Adipocyte (in vitro differentiated cells): Measurements from ENCODE around the gene MORC2.

Experiments
- DNase-seq: peaks from one replicate; pipeline ENCODE4 v3.0.0-alpha.2; 2015; ENCODE audit warnings: low read depth
- H3K27me3 ChIP-seq: replicated peaks from 2 replicates; pipeline ENCODE4 v1.7.0; 2013; ENCODE audit warnings: mild to moderate bottlenecking, low read length, moderate library complexity; ENCODE audit not compliant: control insufficient read depth, insufficient read depth
- H3K36me3 ChIP-seq: 2 replicates; pipeline ENCODE4 v1.7.0; 2013; ENCODE audit warnings: low read length, mild to moderate bottlenecking, moderate library complexity; ENCODE audit not compliant: control insufficient read depth, insufficient read depth, severe bottlenecking
- H3K4me1 ChIP-seq: 2 replicates; pipeline ENCODE4 v1.7.0; 2013; ENCODE audit warnings: mild to moderate bottlenecking, low read length, moderate library complexity; ENCODE audit not compliant: control insufficient read depth, insufficient read depth
- H3K4me3 ChIP-seq: 2 replicates; pipeline ENCODE4 v1.7.0; 2013; ENCODE audit warnings: mild to moderate bottlenecking, low read length, moderate library complexity
- H3K9ac ChIP-seq: 2 replicates; pipeline ENCODE4 v1.7.0; 2013; ENCODE audit warnings: mild to moderate bottlenecking, low read length, moderate library complexity
- H3K9me3 ChIP-seq: 2 replicates; pipeline ENCODE4 v1.7.0; 2013; ENCODE audit warnings: mild to moderate bottlenecking, low read length, moderate library complexity; ENCODE audit not compliant: control insufficient read depth

Gene MORC2

GRCh38 chr22:30918761-30919160 is 49.8 kb downstream of the MORC2 start:
- no peak for DNase-seq
- Histone ChIP-seq H3K4me1 (peaks cover 10% of the 10 kb centered on the region), H3K4me3 (no peak overlapping the region)

GRCh38 chr22:30910358-30910757 is 58.2 kb downstream of the MORC2 start:
- H3K9me3 ChIP-seq, result peaks cover 3% of the 10 kb centered on the region
- H3K9ac ChIP-seq, result no peak overlapping the region
- H3K27me3 ChIP-seq, result no peaks in the 10 kb centered on the region
- DNase-seq, result no peak
- no peaks in the 10 kb centered on the region for H3K4me1 ChIP-seq
- H3K36me3 ChIP-seq, result no peaks in the 10 kb centered on the region
- no peak overlapping the region for H3K4me3 ChIP-seq

More at GRCh38 chr22:30918761-30919160, 49.8 kb downstream of the MORC2 start:
- no peaks in the 10 kb centered on the region for H3K27me3 ChIP-seq
- H3K9me3 ChIP-seq, result peaks cover 9% of the 10 kb centered on the region
- no peak overlapping the region for H3K9ac ChIP-seq
- no peaks in the 10 kb centered on the region for H3K36me3 ChIP-seq

- no peak for DNase-seq
- Histone ChIP-seq H3K9me3 (no peaks in the 10 kb centered on the region), H3K9ac (no peak overlapping the region), H3K4me3 (no peak overlapping the region), H3K27me3 (no peaks in the 10 kb centered on the region), H3K4me1 (no peaks in the 10 kb centered on the region), H3K36me3 (no peaks in the 10 kb centered on the region)
These were observed 59.3 kb downstream of the MORC2 start for GRCh38 chr22:30909306-30909705.

GRCh38 chr22:30908051-30908461 is 60.5 kb downstream of the MORC2 start:
- Histone ChIP-seq H3K27me3 (no peaks in the 10 kb centered on the region), H3K4me1 (no peaks in the 10 kb centered on the region), H3K9me3 (no peaks in the 10 kb centered on the region), H3K4me3 (no peak overlapping the region), H3K36me3 (no peaks in the 10 kb centered on the region), H3K9ac (no peak overlapping the region)
- DNase-seq, result no peak

GRCh38 chr22:30906946-30907345 is 61.6 kb downstream of the MORC2 start:
- no peaks in the 10 kb centered on the region for H3K36me3 ChIP-seq
- no peak overlapping the region for H3K4me3 ChIP-seq
- no peak overlapping the region for H3K9ac ChIP-seq
- no peak for DNase-seq
- H3K4me1 ChIP-seq, result no peaks in the 10 kb centered on the region
- H3K9me3 ChIP-seq, result no peaks in the 10 kb centered on the region
- no peaks in the 10 kb centered on the region for H3K27me3 ChIP-seq

GRCh38 chr22:30906411-30906810 is 62.2 kb downstream of the MORC2 start:
- H3K9ac ChIP-seq, result no peak overlapping the region
- H3K4me1 ChIP-seq, result no peaks in the 10 kb centered on the region
- no peaks in the 10 kb centered on the region for H3K9me3 ChIP-seq
- no peaks in the 10 kb centered on the region for H3K27me3 ChIP-seq
- no peak overlapping the region for H3K4me3 ChIP-seq
- no peak for DNase-seq
- H3K36me3 ChIP-seq, result no peaks in the 10 kb centered on the region

- no peak for DNase-seq
- Histone ChIP-seq H3K36me3 (no peaks in the 10 kb centered on the region), H3K4me1 (no peaks in the 10 kb centered on the region), H3K4me3 (no peak overlapping the region), H3K9me3 (no peaks in the 10 kb centered on the region), H3K9ac (no peak overlapping the region), H3K27me3 (no peaks in the 10 kb centered on the region)
These were observed 62.8 kb downstream of the MORC2 start for GRCh38 chr22:30905696-30906341.

GRCh38 chr22:30903876-30904460 is 64.6 kb downstream of the MORC2 start:
- Histone ChIP-seq H3K27me3 (no peaks in the 10 kb centered on the region), H3K4me1 (no peaks in the 10 kb centered on the region), H3K9ac (no peak overlapping the region), H3K36me3 (no peaks in the 10 kb centered on the region), H3K4me3 (no peak overlapping the region), H3K9me3 (peaks cover 11% of the 10 kb centered on the region)
- no peak for DNase-seq

GRCh38 chr22:30902496-30903357 is 65.8 kb downstream of the MORC2 start:
- H3K4me1 ChIP-seq, result no peaks in the 10 kb centered on the region
- peaks cover 13% of the 10 kb centered on the region for H3K9me3 ChIP-seq
- no peak for DNase-seq
- no peak overlapping the region for H3K4me3 ChIP-seq
- H3K27me3 ChIP-seq, result no peaks in the 10 kb centered on the region
- no peak overlapping the region for H3K9ac ChIP-seq
- no peaks in the 10 kb centered on the region for H3K36me3 ChIP-seq

GRCh38 chr22:30894371-30894740 is 74.2 kb downstream of the MORC2 start:
- no peaks in the 10 kb centered on the region for H3K36me3 ChIP-seq

More at GRCh38 chr22:30894371-30894740, 74.2 kb downstream of the MORC2 start:
- Histone ChIP-seq H3K4me3 (no peak overlapping the region), H3K4me1 (no peaks in the 10 kb centered on the region), H3K27me3 (no peaks in the 10 kb centered on the region), H3K9me3 (peaks cover 6% of the 10 kb centered on the region), H3K9ac (no peak overlapping the region)
- no peak for DNase-seq
